OCI-LY1 (cell line): Measurements from ENCODE around the gene DRC1.

Experiments used
- H2AFZ ChIP-seq: fragments of 200-600 bp; sonication (generic), shearing (Covaris generic); 2 replicates; pipeline ENCODE4 v1.6.0; 2014; ENCODE audit warnings: antibody characterized with exemption, mild to moderate bottlenecking, low read length
- H3F3A ChIP-seq: fragments of 200-600 bp; sonication (generic), shearing (Covaris generic); 2 replicates; pipeline ENCODE4 v1.6.0; 2014; ENCODE audit warnings: mild to moderate bottlenecking, antibody characterized with exemption, low read length, moderate library complexity; ENCODE audit not compliant: insufficient read depth
- H3K27ac ChIP-seq: fragments of 200-600 bp; sonication (generic); 2 replicates; pipeline ENCODE4 v1.5.1; 2014; ENCODE audit warnings: low read length, mixed run types, mild to moderate bottlenecking, low read depth; ENCODE audit not compliant: poor library complexity, severe bottlenecking
- H3K27me3 ChIP-seq: fragments of 200-600 bp; sonication (generic); 2 replicates; pipeline ENCODE4 v1.6.0; 2014; ENCODE audit warnings: antibody characterized with exemption, mild to moderate bottlenecking, low read length, moderate library complexity; ENCODE audit not compliant: insufficient read depth
- H3K36me3 ChIP-seq: fragments of 200-600 bp; sonication (generic); 2 replicates; pipeline ENCODE4 v1.6.1; 2014; ENCODE audit warnings: mild to moderate bottlenecking, antibody characterized with exemption, low read length, moderate library complexity, mixed read lengths; ENCODE audit not compliant: insufficient read depth
- H3K4me1 ChIP-seq: fragments of 200-600 bp; sonication (generic); 2 replicates; pipeline ENCODE4 v1.5.1; 2014; ENCODE audit warnings: mild to moderate bottlenecking, low read length, moderate library complexity; ENCODE audit not compliant: insufficient read depth, severe bottlenecking
- H3K4me2 ChIP-seq: fragments of 200-600 bp; sonication (generic), shearing (Covaris generic); 2 replicates; pipeline ENCODE4 v1.6.1; 2014; ENCODE audit warnings: low read length
- H3K4me3 ChIP-seq: fragments of 200-600 bp; sonication (generic); 2 replicates; pipeline ENCODE4 v1.5.1; 2014; ENCODE audit warnings: low read length, low read depth, mild to moderate bottlenecking, mixed read lengths; ENCODE audit not compliant: poor library complexity, severe bottlenecking
- H3K79me2 ChIP-seq: fragments of 200-600 bp; shearing (Covaris generic); 2 replicates; pipeline ENCODE4 v1.6.1; 2016; ENCODE audit warnings: mixed run types, low read length, mixed read lengths; ENCODE audit not compliant: insufficient read depth
- H3K9ac ChIP-seq: fragments of 200-600 bp; sonication (generic), shearing (Covaris generic); 2 replicates; pipeline ENCODE4 v1.6.1; 2014; ENCODE audit warnings: mild to moderate bottlenecking, low read length, mixed read lengths
- H3K9me2 ChIP-seq: fragments of 200-600 bp; sonication (generic), shearing (Covaris generic); 2 replicates; pipeline ENCODE4 v1.6.1; 2014; ENCODE audit warnings: low read depth, mild to moderate bottlenecking, low read length, mixed read lengths
- H3K9me3 ChIP-seq: fragments of 200-600 bp; shearing (Covaris generic); 2 replicates; pipeline ENCODE4 v1.6.1; 2014; ENCODE audit warnings: low read length, mixed read lengths
- H4K20me1 ChIP-seq: fragments of 200-600 bp; sonication (generic), shearing (Covaris generic); 2 replicates; pipeline ENCODE4 v1.6.0; 2016; ENCODE audit warnings: mild to moderate bottlenecking, low read length; ENCODE audit not compliant: insufficient read depth
- CTCF ChIP-seq: fragments of 200-600 bp; sonication (generic), shearing (Covaris generic); IDR thresholded peaks from 2 replicates; pipeline ENCODE4 v1.5.1; 2017; ENCODE audit warnings: mild to moderate bottlenecking, antibody characterized with exemption, low read length, moderate library complexity, mixed read lengths
- EZH2 ChIP-seq: fragments of 200-600 bp; sonication (generic), shearing (Covaris generic); IDR thresholded peaks from 2 replicates; pipeline ENCODE4 v1.8.0; 2017; ENCODE audit warnings: borderline replicate concordance, mixed run types, mild to moderate bottlenecking, antibody characterized with exemption, low read length, moderate library complexity, mixed read lengths

The DRC1 gene

GRCh38 chr2:26429779-26430578, 28.3 kb downstream of the DRC1 start:
- H3K36me3 ChIP-seq: no peaks in the 10 kb centered on the region
- no peaks in the 10 kb centered on the region for H3K4me1 ChIP-seq
- TF ChIP-seq CTCF (no peak), EZH2 (no peak)
- no peaks in the 10 kb centered on the region for H3F3A ChIP-seq
- H4K20me1 ChIP-seq: no peaks in the 10 kb centered on the region
- H3K9ac ChIP-seq: no peak overlapping the region
- H3K27ac ChIP-seq: no peak overlapping the region
- no peak overlapping the region for H3K4me3 ChIP-seq
- no peaks in the 10 kb centered on the region; the same call in 1 of the 2 replicates for H3K27me3 ChIP-seq
- no peak overlapping the region for H3K4me2 ChIP-seq
- no peak overlapping the region for H2AFZ ChIP-seq
- 0 out of 2 replicates have a peak, but pooled peaks cover 3% of the 10 kb centered on the region for H3K9me3 ChIP-seq
- no peaks in the 10 kb centered on the region for H3K9me2 ChIP-seq
- H3K79me2 ChIP-seq: no peaks in the 10 kb centered on the region

- TF ChIP-seq CTCF (no peak), EZH2 (no peak)
- Histone ChIP-seq H3K27me3 (no peaks in the 10 kb centered on the region; the same call in 1 of the 2 replicates), H3K27ac (no peak overlapping the region), H3F3A (no peaks in the 10 kb centered on the region), H3K79me2 (no peaks in the 10 kb centered on the region), H3K9ac (no peak overlapping the region), H3K4me3 (no peak overlapping the region), H3K4me2 (no peak overlapping the region), H3K4me1 (no peaks in the 10 kb centered on the region), H2AFZ (no peak overlapping the region), H3K36me3 (no peaks in the 10 kb centered on the region), H4K20me1 (no peaks in the 10 kb centered on the region), H3K9me2 (no peaks in the 10 kb centered on the region), H3K9me3 (no peaks in the 10 kb centered on the region)
Observed at GRCh38 chr2:26430826-26431225, 29.1 kb downstream of the DRC1 start.

GRCh38 chr2:26432363-26432762, 30.6 kb downstream of the DRC1 start:
- no peak overlapping the region for H3K4me3 ChIP-seq
- no peaks in the 10 kb centered on the region; the same call in 1 of the 2 replicates for H3K27me3 ChIP-seq
- no peaks in the 10 kb centered on the region for H3K9me2 ChIP-seq
- H3K79me2 ChIP-seq: no peaks in the 10 kb centered on the region
- no peaks in the 10 kb centered on the region for H3K36me3 ChIP-seq
- H3K4me1 ChIP-seq: no peaks in the 10 kb centered on the region
- no peak overlapping the region for H3K9ac ChIP-seq
- H4K20me1 ChIP-seq: no peaks in the 10 kb centered on the region
- H3K27ac ChIP-seq: no peak overlapping the region
- TF ChIP-seq EZH2 (no peak), CTCF (no peak)
- H3F3A ChIP-seq: no peaks in the 10 kb centered on the region
- no peak overlapping the region for H3K4me2 ChIP-seq
- H3K9me3 ChIP-seq: no peaks in the 10 kb centered on the region
- no peak overlapping the region for H2AFZ ChIP-seq
